Measurements from ENCODE around the gene IDI2.
"Not testable (repeated sequence)": the region's sequence is repeated elsewhere in the genome, so short reads cannot be mapped to it uniquely, and the experiment has no call there.

GRCh38 chr10:1009947-1010346 is 15.7 kb downstream of the IDI2 start:
- not testable (repeated sequence) for TF ChIP-seq CTCF (IDR thresholded peaks at IDR 0.05; ENCODE audit: low read depth, low read length); EZH2phosphoT487 (IDR thresholded peaks at IDR 0.05; ENCODE audit: low read depth)
